Caco-2 (cell line): Measurements from ENCODE around the gene NECAB2. TPM values are rescaled to one million over a fixed set of nuclear protein-coding genes. Genes with fewer than 3 reads are reported as not detected.

Source experiments
- BruUV-seq: library from RNA; stranded (reverse); fragments of 400-500 nt; replicated peaks from 2 replicates; lab custom pipeline; 2021; lab: Mats Ljungman, UMichigan
- CTCF ChIA-PET: fragments of 300-600 bp; sonication (Branson Sonifier 250); formaldehyde crosslinking; loops from one replicate; lab custom pipeline; 2022; ENCODE audit warnings: antibody characterized with exemption; lab: Charles Lee
- POLR2A ChIA-PET: fragments of 300-600 bp; sonication (Branson Sonifier 250); formaldehyde crosslinking; loops from one replicate; lab custom pipeline; 2022; ENCODE audit warnings: antibody characterized with exemption; lab: Charles Lee
- DNase-seq, 2 experiments: peaks; one replicate each; pipeline versions ENCODE4 v3.0.0 to v3.0.0-alpha.2; 2020 to 2022
- H3K27me3 ChIP-seq: replicated peaks from 2 replicates; pipeline ENCODE4 v1.6.0; 2011; ENCODE audit warnings: low read length; ENCODE audit not compliant: control insufficient read depth, insufficient read depth
- H3K36me3 ChIP-seq: 2 replicates; pipeline ENCODE4 v1.5.1; 2011; ENCODE audit warnings: low read length; ENCODE audit not compliant: control insufficient read depth, insufficient read depth
- H3K4me1 ChIP-seq: fragments of 250-450 bp; sonication (Bioruptor Pico); 2 replicates; pipeline ENCODE4 v1.5.1; 2020; ENCODE audit warnings: mild to moderate bottlenecking
- H3K4me3 ChIP-seq: 2 replicates; pipeline ENCODE4 v1.5.1; 2011; ENCODE audit warnings: low read depth, mild to moderate bottlenecking, control low read depth, low read length
- H3K9me3 ChIP-seq: fragments of 250-450 bp; sonication (Bioruptor Pico); 2 replicates; pipeline ENCODE4 v1.5.1; 2020; ENCODE audit warnings: mild to moderate bottlenecking, moderate library complexity
- H3K27ac Mint-ChIP-seq: one replicate; pipeline ENCODE4 v1.8.0; 2022; ENCODE audit warnings: mixed read lengths; ENCODE audit not compliant: unreplicated experiment
- H3K27me3 Mint-ChIP-seq: one replicate; pipeline ENCODE4 v1.8.0; 2022; ENCODE audit warnings: mixed read lengths; ENCODE audit not compliant: insufficient read depth, unreplicated experiment
- H3K36me3 Mint-ChIP-seq: one replicate; pipeline ENCODE4 v1.8.0; 2022; ENCODE audit warnings: mild to moderate bottlenecking, mixed read lengths; ENCODE audit not compliant: insufficient read depth, unreplicated experiment
- H3K4me1 Mint-ChIP-seq: one replicate; pipeline ENCODE4 v1.8.0; 2022; ENCODE audit warnings: low read depth, mixed read lengths; ENCODE audit not compliant: unreplicated experiment
- H3K4me3 Mint-ChIP-seq: one replicate; pipeline ENCODE4 v1.8.0; 2022; ENCODE audit warnings: mild to moderate bottlenecking, moderate library complexity, mixed read lengths; ENCODE audit not compliant: unreplicated experiment
- H3K9me3 Mint-ChIP-seq: one replicate; pipeline ENCODE4 v1.8.0; 2022; ENCODE audit warnings: mixed read lengths; ENCODE audit not compliant: unreplicated experiment
- CTCF ChIP-seq, 2 experiments: fragments of 200-600 bp in 1 of 2; IDR thresholded peaks; 1 replicate in 1 of 2; 2 replicates in 1 of 2; pipeline versions ENCODE4 v1.5.1 to v1.8.0; 2011 to 2022; ENCODE audit warnings: antibody characterized with exemption in 1 of 2, control low read depth in 1 of 2, inconsistent platforms in 1 of 2, low read depth in 1 of 2, low read length in 1 of 2, mild to moderate bottlenecking in 1 of 2, moderate library complexity in 1 of 2; ENCODE audit not compliant: insufficient read depth in 1 of 2, severe bottlenecking in 1 of 2, unreplicated experiment in 1 of 2
- intact Hi-C: fragments of 100-400 bp; cut with micrococcal nuclease; formaldehyde crosslinking; loops from one replicate; pipeline ENCODE4 v1.10.0; 2022; ENCODE audit not compliant: unreplicated experiment
- total RNA-seq: library from RNA; stranded (reverse); gene quantifications from 2 replicates; pipeline ENCODE4 v1.2.3, GENCODE V29; 2022

The NECAB2 gene
- total RNA-seq, 1 experiment from 2014 or later, result 0.68 TPM

- Histone ChIP-seq H3K27me3 (no peaks in the 10 kb centered on the region), H3K4me3 (no peak overlapping the region), H3K4me1 (peaks cover 38% of the 10 kb centered on the region), H3K36me3 (no peaks in the 10 kb centered on the region), H3K9me3 (no peaks in the 10 kb centered on the region)
- Mint-ChIP-seq H3K4me3 (no peak overlapping the region), H3K9me3 (no peaks in the 10 kb centered on the region), H3K27me3 (no peaks in the 10 kb centered on the region), H3K4me1 (peaks cover 14% of the 10 kb centered on the region), H3K27ac (no peak overlapping the region), H3K36me3 (no peaks in the 10 kb centered on the region)
- intact Hi-C loops, result no loop called here
- POLR2A ChIA-PET, result no interaction called here
- no peak for DNase-seq
- CTCF ChIA-PET, result no interaction called here
- TF ChIP-seq CTCF (IDR thresholded peaks at IDR 0.05; ENCODE audit: insufficient read depth in 1 of 2, low read depth in 1 of 2, low read length in 1 of 2, severe bottlenecking in 1 of 2, unreplicated experiment in 1 of 2), result no peak
- BruUV-seq, result no TSS peak
These were observed 22.5 kb upstream of the NECAB2 start for GRCh38 chr16:83945587-83945986.

- Histone ChIP-seq H3K4me3 (no peak overlapping the region), H3K36me3 (no peaks in the 10 kb centered on the region), H3K27me3 (no peaks in the 10 kb centered on the region), H3K9me3 (no peaks in the 10 kb centered on the region), H3K4me1 (peaks cover 38% of the 10 kb centered on the region)
- no peak for TF ChIP-seq CTCF (IDR thresholded peaks at IDR 0.05; ENCODE audit: insufficient read depth in 1 of 2, low read depth in 1 of 2, low read length in 1 of 2, severe bottlenecking in 1 of 2, unreplicated experiment in 1 of 2)
- H3K9me3 Mint-ChIP-seq, result no peaks in the 10 kb centered on the region
- DNase-seq, result no peak
- H3K4me1 Mint-ChIP-seq, result peaks cover 14% of the 10 kb centered on the region
- H3K27ac Mint-ChIP-seq, result no peak overlapping the region
- intact Hi-C loops, result no loop called here
- no TSS peak for BruUV-seq
- no peaks in the 10 kb centered on the region for H3K27me3 Mint-ChIP-seq
- ChIA-PET POLR2A (no interaction called here), CTCF (no interaction called here)
- no peak overlapping the region for H3K4me3 Mint-ChIP-seq
- H3K36me3 Mint-ChIP-seq, result no peaks in the 10 kb centered on the region
These were observed 21.8 kb upstream of the NECAB2 start for GRCh38 chr16:83946154-83946780.

DNA sequence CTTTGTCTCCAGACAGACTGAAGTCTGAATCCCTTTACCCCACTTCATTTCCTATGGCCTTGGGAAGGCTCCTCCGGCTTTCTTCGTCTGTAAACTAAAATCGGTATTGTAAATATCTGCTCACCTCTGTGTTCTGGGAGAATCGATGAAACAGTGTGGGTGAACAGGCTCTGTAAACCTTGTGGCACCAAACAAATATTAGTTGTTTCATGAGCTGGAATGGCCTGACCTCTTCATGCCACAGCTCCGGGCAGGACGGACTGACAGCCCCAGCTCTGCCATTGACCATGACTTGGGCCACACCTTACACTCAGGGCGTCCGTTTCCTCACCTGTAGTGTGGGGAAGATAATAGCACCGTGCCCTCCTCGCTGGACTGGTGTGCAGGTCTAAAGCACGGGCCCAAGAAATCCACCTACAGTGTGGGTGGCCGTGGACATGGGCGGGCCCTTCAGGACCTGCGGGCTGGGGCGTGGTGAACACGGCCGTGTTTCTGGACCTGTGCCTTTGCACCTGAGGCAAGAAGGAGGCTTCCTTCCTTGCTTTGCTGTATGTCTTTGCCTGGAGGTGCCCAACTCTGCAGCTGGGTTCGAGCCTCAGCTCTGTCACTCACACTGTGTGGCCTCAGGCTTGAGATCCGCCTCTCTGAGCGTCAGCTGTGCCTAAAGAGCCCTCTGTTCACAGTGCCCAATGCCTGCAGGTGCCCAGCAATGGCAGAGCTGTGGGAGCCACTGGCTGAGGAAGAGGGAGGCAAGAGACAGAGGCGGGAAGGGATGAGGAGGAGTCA lies 21.1 kb upstream of the NECAB2 start:
- POLR2A ChIA-PET, result interaction anchor here (0.6 kb wide), 1 partner anchor 16 kb away, joined by 3 read pairs; no protein-coding TSS in a partner anchor
- no peaks in the 10 kb centered on the region for H3K27me3 ChIP-seq
- H3K4me1 Mint-ChIP-seq, result peaks cover 14% of the 10 kb centered on the region
- no TSS peak for BruUV-seq
- peaks cover 36% of the 10 kb centered on the region for H3K4me1 ChIP-seq
- intact Hi-C loops, result no loop called here
- H3K4me3 ChIP-seq, result no peak overlapping the region
- TF ChIP-seq CTCF (IDR thresholded peaks at IDR 0.05; ENCODE audit: insufficient read depth in 1 of 2, low read depth in 1 of 2, low read length in 1 of 2, severe bottlenecking in 1 of 2, unreplicated experiment in 1 of 2), result no peak
- H3K36me3 ChIP-seq, result no peaks in the 10 kb centered on the region
- H3K27me3 Mint-ChIP-seq, result no peaks in the 10 kb centered on the region
- H3K36me3 Mint-ChIP-seq, result no peaks in the 10 kb centered on the region
- no peak for DNase-seq
- CTCF ChIA-PET, result interaction anchor here (0.5 kb wide), 1 partner anchor 11 kb away, joined by 4 read pairs; no protein-coding TSS in a partner anchor
- no peak overlapping the region for H3K27ac Mint-ChIP-seq
- H3K9me3 Mint-ChIP-seq, result no peaks in the 10 kb centered on the region
- no peaks in the 10 kb centered on the region for H3K9me3 ChIP-seq
- H3K4me3 Mint-ChIP-seq, result no peak overlapping the region
